ENCODE results near the gene CALB2. TPM values are rescaled to one million over a fixed set of nuclear protein-coding genes. Genes with fewer than 3 reads are reported as not detected.

The CALB2 gene
- total and polyA plus RNA-seq, 2 donors from 2014 or later: 1.4 TPM; not detected in 1

- TF ChIP-seq CTCF (IDR thresholded peaks at IDR 0.05; ENCODE audit: borderline replicate concordance, extremely low read depth, insufficient read depth): no peak
- no peak for FAIRE-seq
- intact Hi-C loops (cut with DNase I): no loop called here
Measured at GRCh38 chr16:71421911-71422310, 63.4 kb downstream of the CALB2 start.

GRCh38 chr16:71423016-71423415, 64.5 kb downstream of the CALB2 start:
- Histone ChIP-seq H3K27ac (ENCODE audit: low read depth in 2 of 2, low read length in 2 of 2) (no peak overlapping the region), H3K36me3 (ENCODE audit: control insufficient read depth in 2 of 3, insufficient read depth in 3 of 3, low read length in 3 of 3) (no peaks in the 10 kb centered on the region), H3K4me1 (ENCODE audit: control insufficient read depth in 2 of 3, insufficient read depth in 2 of 3, low read depth in 1 of 3, low read length in 3 of 3) (no peaks in the 10 kb centered on the region), H3K9ac (ENCODE audit: low read length in 3 of 3) (no peak overlapping the region), H3K9me3 (ENCODE audit: control insufficient read depth in 2 of 3, insufficient read depth in 1 of 3, low read length in 3 of 3) (no peaks in the 10 kb centered on the region), H3K4me3 (ENCODE audit: low read length in 3 of 3) (no peak overlapping the region), H3K27me3 (ENCODE audit: control insufficient read depth, insufficient read depth, low read length) (no peaks in the 10 kb centered on the region)
- no peak for TF ChIP-seq CTCF (IDR thresholded peaks at IDR 0.05; ENCODE audit: borderline replicate concordance, extremely low read depth, insufficient read depth)
- DNase-seq: no peak
- FAIRE-seq: no peak
- intact Hi-C loops (cut with DNase I): no loop called here

More at GRCh38 chr16:71421911-71422310, 63.4 kb downstream of the CALB2 start:
- Histone ChIP-seq H3K4me1 (ENCODE audit: control insufficient read depth in 2 of 3, insufficient read depth in 2 of 3, low read depth in 1 of 3, low read length in 3 of 3) (no peaks in the 10 kb centered on the region), H3K27ac (ENCODE audit: low read depth in 2 of 2, low read length in 2 of 2) (no peak overlapping the region), H3K27me3 (ENCODE audit: control insufficient read depth, insufficient read depth, low read length) (no peaks in the 10 kb centered on the region), H3K4me3 (ENCODE audit: low read length in 3 of 3) (no peak overlapping the region), H3K9me3 (ENCODE audit: control insufficient read depth in 2 of 3, insufficient read depth in 1 of 3, low read length in 3 of 3) (no peaks in the 10 kb centered on the region), H3K36me3 (ENCODE audit: control insufficient read depth in 2 of 3, insufficient read depth in 3 of 3, low read length in 3 of 3) (no peaks in the 10 kb centered on the region), H3K9ac (ENCODE audit: low read length in 3 of 3) (no peak overlapping the region)
- DNase-seq: no peak

GRCh38 chr16:71423865-71424264, 65.3 kb downstream of the CALB2 start:
- TF ChIP-seq CTCF (IDR thresholded peaks at IDR 0.05; ENCODE audit: borderline replicate concordance, extremely low read depth, insufficient read depth): no peak
- Histone ChIP-seq H3K4me1 (ENCODE audit: control insufficient read depth in 2 of 3, insufficient read depth in 2 of 3, low read depth in 1 of 3, low read length in 3 of 3) (no peaks in the 10 kb centered on the region), H3K9ac (ENCODE audit: low read length in 3 of 3) (no peak overlapping the region), H3K27ac (ENCODE audit: low read depth in 2 of 2, low read length in 2 of 2) (no peak overlapping the region), H3K36me3 (ENCODE audit: control insufficient read depth in 2 of 3, insufficient read depth in 3 of 3, low read length in 3 of 3) (no peaks in the 10 kb centered on the region), H3K4me3 (ENCODE audit: low read length in 3 of 3) (no peak overlapping the region), H3K9me3 (ENCODE audit: control insufficient read depth in 2 of 3, insufficient read depth in 1 of 3, low read length in 3 of 3) (peaks cover 0 to 4% (median 3%) of the 10 kb centered on the region in 3 donors), H3K27me3 (ENCODE audit: control insufficient read depth, insufficient read depth, low read length) (no peaks in the 10 kb centered on the region)
- no peak for FAIRE-seq
- intact Hi-C loops (cut with DNase I): no loop called here
- DNase-seq: no peak

- Histone ChIP-seq H3K27me3 (ENCODE audit: control insufficient read depth, insufficient read depth, low read length) (no peaks in the 10 kb centered on the region), H3K27ac (ENCODE audit: low read depth in 2 of 2, low read length in 2 of 2) (no peak overlapping the region), H3K4me3 (ENCODE audit: low read length in 3 of 3) (no peak overlapping the region), H3K36me3 (ENCODE audit: control insufficient read depth in 2 of 3, insufficient read depth in 3 of 3, low read length in 3 of 3) (no peaks in the 10 kb centered on the region), H3K4me1 (ENCODE audit: control insufficient read depth in 2 of 3, insufficient read depth in 2 of 3, low read depth in 1 of 3, low read length in 3 of 3) (no peaks in the 10 kb centered on the region), H3K9ac (ENCODE audit: low read length in 3 of 3) (no peak overlapping the region), H3K9me3 (ENCODE audit: control insufficient read depth in 2 of 3, insufficient read depth in 1 of 3, low read length in 3 of 3) (peaks cover 0 to 4% (median 3%) of the 10 kb centered on the region in 3 donors)
- intact Hi-C loops (cut with DNase I): no loop called here
- TF ChIP-seq CTCF (IDR thresholded peaks at IDR 0.05; ENCODE audit: borderline replicate concordance, extremely low read depth, insufficient read depth): no peak
- no peak for FAIRE-seq
- DNase-seq: no peak
Measured at GRCh38 chr16:71424626-71425025, 66.1 kb downstream of the CALB2 start.

Measured in kidney (tissue), 14 donors.